Peyer's patch (tissue), 4 donors: ENCODE results near the gene EPB42. TPM values are rescaled to one million over a fixed set of nuclear protein-coding genes. Genes with fewer than 3 reads are reported as not detected.

Experiments used
- DNase-seq, 3 donors: peaks; one replicate each; pipeline ENCODE4 v3.0.0-alpha.2; 2017 to 2019
- H3K27ac ChIP-seq, 4 donors: fragments of 200-600 bp; sonication (generic); one replicate each; pipeline ENCODE4 v1.5.1; 2016 to 2019
- H3K27me3 ChIP-seq, 2 donors: fragments of 200-600 bp; sonication (generic); one replicate each; pipeline ENCODE4 v1.5.1; 2019
- H3K36me3 ChIP-seq, 3 donors: fragments of 200-600 bp; sonication (generic); one replicate each; pipeline ENCODE4 v1.5.1; 2016 to 2019
- H3K4me1 ChIP-seq, 4 donors: fragments of 200-600 bp; sonication (generic); one replicate each; pipeline ENCODE4 v1.5.1; 2016 to 2019
- H3K4me3 ChIP-seq, 4 donors: fragments of 200-600 bp; sonication (generic); 1 replicate in 3 of 4; 2 replicates in 1 of 4; pipeline ENCODE4 v1.5.1; 2016 to 2019; ENCODE audit warnings: mild to moderate bottlenecking in 1 of 4
- H3K9me3 ChIP-seq, 4 donors: fragments of 200-600 bp; sonication (generic); one replicate each; pipeline ENCODE4 v1.5.1; 2016 to 2019; ENCODE audit warnings: mild to moderate bottlenecking in 1 of 4
- POLR2A ChIP-seq, 2 donors: fragments of 450-650 bp; IDR thresholded peaks; one replicate each; pipeline ENCODE4 v1.5.1; 2017; ENCODE audit warnings: antibody characterized with exemption in 2 of 2, mild to moderate bottlenecking in 2 of 2, moderate library complexity in 2 of 2
- total RNA-seq, 4 donors: library from RNA; depleted of rRNA; stranded (reverse); fragments of >200 nt; gene quantifications; one replicate each; pipeline ENCODE4 v1.1.0, GENCODE V29; 2016
- TF ChIP-seq, protein P1 (sequence below), 6 experiments: fragments of 450-650 bp in 4 of 6; fragments of 200-600 bp in 2 of 6; sonication (generic) in 1 of 6; IDR thresholded peaks; one replicate each; pipeline ENCODE4 v1.5.1; 2017 to 2019; ENCODE audit warnings: antibody characterized with exemption in 6 of 6, mild to moderate bottlenecking in 3 of 6, moderate library complexity in 1 of 6

EPB42 gene
- total RNA-seq, 4 donors from 2014 or later = not detected

DNA sequence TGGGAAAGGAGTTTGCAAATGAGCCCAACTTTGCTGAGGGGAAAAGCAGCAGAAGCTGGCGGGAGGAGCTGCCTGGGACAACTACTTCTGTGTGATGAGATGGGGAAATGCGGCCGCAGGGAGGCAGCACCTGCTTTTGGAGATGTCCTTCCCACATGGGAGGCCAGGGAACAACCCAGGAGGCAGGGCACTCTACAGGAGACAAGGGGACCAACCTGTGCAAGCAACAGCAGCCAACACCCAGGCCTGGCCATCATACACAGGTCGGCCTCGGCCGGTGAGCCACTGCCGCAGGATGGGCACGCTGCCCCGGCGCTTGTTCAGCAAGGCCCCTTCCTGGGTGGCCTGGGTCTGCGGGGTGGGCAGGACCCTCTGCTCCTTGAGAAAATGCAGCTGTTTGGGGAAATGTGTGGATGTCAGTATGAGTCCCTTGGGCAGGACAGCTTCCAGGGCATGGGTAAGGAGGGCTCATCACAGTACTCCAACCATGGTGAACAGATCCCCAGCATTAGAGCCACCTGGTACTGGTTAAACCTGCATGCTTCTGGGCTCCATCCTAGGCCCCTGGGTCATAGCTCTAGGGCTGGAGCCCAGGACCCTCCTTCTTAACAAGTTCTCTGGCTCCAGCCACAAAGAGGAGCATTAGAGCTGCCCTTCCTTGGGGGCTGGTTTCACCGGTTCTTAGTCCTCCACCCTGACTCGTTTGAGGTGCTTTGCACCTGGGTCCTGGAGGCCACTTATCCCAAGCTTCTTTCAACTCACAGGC, 11.6 kb downstream of the EPB42 start:
- Histone ChIP-seq H3K27me3 (no peaks in the 10 kb centered on the region), H3K4me1 (no peaks in the 10 kb centered on the region), H3K9me3 (no peaks in the 10 kb centered on the region), H3K4me3 (no peak overlapping the region), H3K27ac (no peak overlapping the region), H3K36me3 (no peaks in the 10 kb centered on the region)
- TF ChIP-seq, protein P1, sequence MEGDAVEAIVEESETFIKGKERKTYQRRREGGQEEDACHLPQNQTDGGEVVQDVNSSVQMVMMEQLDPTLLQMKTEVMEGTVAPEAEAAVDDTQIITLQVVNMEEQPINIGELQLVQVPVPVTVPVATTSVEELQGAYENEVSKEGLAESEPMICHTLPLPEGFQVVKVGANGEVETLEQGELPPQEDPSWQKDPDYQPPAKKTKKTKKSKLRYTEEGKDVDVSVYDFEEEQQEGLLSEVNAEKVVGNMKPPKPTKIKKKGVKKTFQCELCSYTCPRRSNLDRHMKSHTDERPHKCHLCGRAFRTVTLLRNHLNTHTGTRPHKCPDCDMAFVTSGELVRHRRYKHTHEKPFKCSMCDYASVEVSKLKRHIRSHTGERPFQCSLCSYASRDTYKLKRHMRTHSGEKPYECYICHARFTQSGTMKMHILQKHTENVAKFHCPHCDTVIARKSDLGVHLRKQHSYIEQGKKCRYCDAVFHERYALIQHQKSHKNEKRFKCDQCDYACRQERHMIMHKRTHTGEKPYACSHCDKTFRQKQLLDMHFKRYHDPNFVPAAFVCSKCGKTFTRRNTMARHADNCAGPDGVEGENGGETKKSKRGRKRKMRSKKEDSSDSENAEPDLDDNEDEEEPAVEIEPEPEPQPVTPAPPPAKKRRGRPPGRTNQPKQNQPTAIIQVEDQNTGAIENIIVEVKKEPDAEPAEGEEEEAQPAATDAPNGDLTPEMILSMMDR (IDR thresholded peaks at IDR 0.05) = no peak
- TF ChIP-seq POLR2A (IDR thresholded peaks at IDR 0.05) = no peak
- peak in 1 of 3 donors; percentile 40 for DNase-seq

DNA sequence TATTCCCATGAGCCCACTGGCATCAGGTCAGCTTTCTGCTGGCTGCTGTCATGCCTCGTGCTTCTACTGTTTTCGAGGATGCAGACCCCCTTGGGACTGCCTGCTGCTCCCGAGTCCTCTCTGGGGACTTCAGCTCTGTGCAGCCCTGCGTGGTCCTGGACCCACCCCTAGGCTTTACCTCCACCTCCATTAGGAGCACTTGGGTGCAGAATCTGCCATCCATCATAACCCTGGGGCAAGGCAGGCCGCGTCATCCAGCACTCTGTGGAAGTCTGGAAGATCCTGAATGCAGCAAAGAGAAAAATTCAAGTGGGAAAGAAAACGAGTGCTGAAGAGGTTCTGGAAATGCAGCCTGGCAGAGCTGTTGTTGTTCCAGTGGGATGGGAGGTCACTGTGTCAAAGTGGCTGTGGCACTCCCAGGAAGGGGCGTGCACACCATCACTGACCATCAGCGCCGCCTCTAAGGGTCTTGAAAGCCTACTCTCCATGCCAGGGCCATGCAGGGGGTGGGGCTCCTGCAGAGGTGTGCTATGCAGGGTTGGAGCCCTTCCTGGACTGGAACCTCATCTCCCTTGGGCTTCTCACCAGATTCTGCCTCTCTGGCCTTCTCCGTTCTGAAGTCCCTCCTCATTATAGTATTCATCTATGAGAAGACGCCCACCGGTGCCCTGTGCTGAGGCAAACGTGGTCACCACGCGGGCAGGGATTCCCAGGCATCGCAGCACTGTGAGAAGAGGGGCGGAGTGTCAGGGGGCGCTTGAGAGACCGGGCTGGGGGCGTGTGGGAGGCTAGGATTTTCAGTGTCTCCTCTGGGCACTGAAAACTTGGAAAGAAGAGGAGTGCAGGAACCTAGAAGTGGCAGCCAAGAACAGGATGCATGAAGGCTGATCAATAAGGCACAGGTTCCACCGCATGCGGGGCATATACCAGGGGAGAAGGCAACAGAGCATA, 12.5 kb downstream of the EPB42 start:
- H3K36me3 ChIP-seq = no peaks in the 10 kb centered on the region
- no peaks in the 10 kb centered on the region for H3K9me3 ChIP-seq
- no peaks in the 10 kb centered on the region for H3K4me1 ChIP-seq
- no peaks in the 10 kb centered on the region for H3K27me3 ChIP-seq
- H3K4me3 ChIP-seq = no peak overlapping the region
- H3K27ac ChIP-seq = no peak overlapping the region
- TF ChIP-seq, protein P1 (IDR thresholded peaks at IDR 0.05) = no peak
- TF ChIP-seq POLR2A (IDR thresholded peaks at IDR 0.05) = no peak
- DNase-seq = no peak

DNA sequence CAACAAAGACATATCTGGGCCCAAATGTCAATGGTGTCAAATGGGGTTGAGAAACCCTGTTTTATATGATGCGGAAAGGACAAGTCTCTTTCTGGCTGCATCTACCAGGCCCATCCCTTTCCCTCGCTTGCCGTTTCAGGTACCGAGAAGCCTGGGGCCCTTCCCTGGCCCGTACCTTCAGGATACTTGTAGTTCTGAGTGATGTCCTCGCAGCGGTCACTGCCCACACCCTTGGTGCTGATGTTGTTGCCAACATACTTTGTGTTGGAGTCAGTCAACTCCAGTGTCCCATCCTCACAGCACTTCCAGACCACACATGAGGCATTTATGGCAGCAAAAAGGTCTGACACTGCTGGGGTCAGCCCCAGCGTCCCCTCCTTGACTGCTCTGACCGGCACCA, 13.8 kb downstream of the EPB42 start:
- H3K27ac ChIP-seq = no peak overlapping the region
- no peak overlapping the region for H3K4me3 ChIP-seq
- no peak for DNase-seq
- no peaks in the 10 kb centered on the region for H3K4me1 ChIP-seq
- H3K27me3 ChIP-seq = no peaks in the 10 kb centered on the region
- H3K36me3 ChIP-seq = no peaks in the 10 kb centered on the region
- H3K9me3 ChIP-seq = no peaks in the 10 kb centered on the region
- TF ChIP-seq, protein P1 (IDR thresholded peaks at IDR 0.05) = no peak
- TF ChIP-seq POLR2A (IDR thresholded peaks at IDR 0.05) = no peak

DNA sequence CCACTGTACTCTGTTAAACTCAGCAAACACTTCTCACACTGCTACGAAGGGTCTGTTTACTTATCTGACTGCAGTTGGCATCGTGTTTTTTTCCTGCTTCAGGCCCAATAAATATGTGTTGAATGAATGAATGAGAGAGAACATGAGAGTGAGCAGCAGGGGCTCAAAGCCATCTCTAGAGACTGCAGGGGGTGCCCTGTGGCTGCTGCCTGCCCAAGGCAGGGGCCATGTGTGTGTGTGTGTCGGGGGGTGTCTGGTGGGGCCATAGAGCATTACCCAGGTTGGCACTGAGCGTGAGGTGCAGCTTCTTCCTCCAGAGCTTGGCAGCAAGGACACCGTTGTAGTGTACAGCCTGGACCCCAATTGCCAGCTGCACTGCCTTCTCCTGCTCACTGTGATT, 14.8 kb downstream of the EPB42 start:
- TF ChIP-seq POLR2A (IDR thresholded peaks at IDR 0.05) = no peak
- TF ChIP-seq, protein P1 (IDR thresholded peaks at IDR 0.05) = no peak

DNA sequence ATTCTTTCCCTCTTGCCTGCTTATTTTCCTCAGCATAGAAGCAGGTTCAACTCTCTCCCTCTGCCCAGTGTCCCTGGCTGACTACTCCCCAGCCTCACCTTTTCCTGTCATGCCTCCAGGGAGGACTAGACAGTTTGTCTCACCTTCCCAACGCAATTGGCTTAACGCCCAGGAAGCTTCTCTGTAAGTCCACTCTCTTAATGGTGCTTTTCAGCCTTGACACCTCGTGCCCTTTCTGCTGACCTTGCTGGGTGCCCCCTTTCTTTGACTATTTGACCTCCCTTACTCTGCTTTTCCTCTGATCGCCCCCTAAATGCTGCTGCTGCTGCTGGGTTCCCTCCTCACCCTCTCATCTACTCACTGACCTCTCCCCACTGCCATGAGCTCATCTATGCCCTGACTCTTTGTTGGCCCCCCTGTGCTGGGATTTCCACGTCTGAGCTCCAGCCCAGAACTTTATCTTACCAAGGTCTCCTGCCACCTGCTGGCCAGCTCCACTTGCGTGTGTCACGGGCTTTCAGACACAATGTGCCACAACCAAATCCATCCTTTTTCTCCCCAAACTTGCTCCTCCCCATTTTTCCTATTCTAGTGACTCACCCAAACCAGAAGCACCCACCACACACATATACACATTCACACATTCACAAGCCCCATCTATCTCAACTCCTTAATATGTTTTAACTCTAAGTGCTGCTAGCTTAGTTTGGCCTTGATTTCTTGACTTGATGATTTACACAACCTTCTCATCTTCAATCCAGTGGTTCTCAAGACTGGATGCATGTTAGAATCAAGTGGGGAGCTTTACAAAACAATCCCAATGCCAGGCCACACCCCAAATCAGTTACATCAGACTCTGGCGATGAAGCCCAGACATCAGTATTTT, 16.6 kb downstream of the EPB42 start:
- TF ChIP-seq, protein P1 (IDR thresholded peaks at IDR 0.05) = peak in 5 of 6 experiments; percentile 23 to 48 (median 45)
- no peak for TF ChIP-seq POLR2A (IDR thresholded peaks at IDR 0.05)
- DNase-seq = peak in 2 of 3 donors; percentile 38 to 68
- H3K36me3 ChIP-seq = no peaks in the 10 kb centered on the region
- H3K4me3 ChIP-seq = no peak overlapping the region
- no peaks in the 10 kb centered on the region for H3K27me3 ChIP-seq
- H3K4me1 ChIP-seq = no peaks in the 10 kb centered on the region
- H3K27ac ChIP-seq = no peak overlapping the region
- no peaks in the 10 kb centered on the region for H3K9me3 ChIP-seq

More for the DNA sequence above, 14.8 kb downstream of the EPB42 start:
- no peaks in the 10 kb centered on the region for H3K9me3 ChIP-seq
- H3K4me1 ChIP-seq = no peaks in the 10 kb centered on the region
- no peak overlapping the region for H3K4me3 ChIP-seq
- H3K36me3 ChIP-seq = no peaks in the 10 kb centered on the region
- no peak for DNase-seq
- H3K27me3 ChIP-seq = no peaks in the 10 kb centered on the region
- no peak overlapping the region for H3K27ac ChIP-seq
